HG02571 (cell line): ENCODE results near the gene SMIM7.
"Not testable (repeated sequence)": the region's sequence is repeated elsewhere in the genome, so short reads cannot be mapped to it uniquely, and the experiment has no call there.

Source experiments
- ATAC-seq: cut with Tn5 transposase; IDR thresholded peaks from one replicate; pipeline ENCODE4 v1.9.1; 2021; ENCODE audit warnings: mild to moderate bottlenecking, moderate library complexity; ENCODE audit not compliant: unreplicated experiment

Gene SMIM7

DNA sequence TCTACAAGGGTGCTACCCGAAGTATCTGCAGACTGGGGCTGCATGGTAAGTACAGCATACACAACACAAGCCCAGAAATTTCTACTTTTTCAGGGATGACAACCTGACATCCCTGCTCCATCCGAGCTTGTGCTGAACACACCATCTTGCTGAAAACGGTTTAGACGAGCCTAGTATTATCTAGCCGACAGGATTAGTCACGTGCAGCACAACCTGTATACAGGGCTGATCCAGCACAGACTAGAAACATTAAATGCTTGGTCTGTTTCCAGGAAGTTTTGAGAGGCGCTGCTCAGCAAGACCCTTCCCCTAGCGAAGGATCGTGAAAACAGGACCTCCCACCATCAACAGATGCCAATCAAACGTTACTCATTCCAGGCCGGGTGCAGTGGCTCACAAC, 4.2 kb downstream of the SMIM7 start:
- ATAC-seq: no peak

DNA sequence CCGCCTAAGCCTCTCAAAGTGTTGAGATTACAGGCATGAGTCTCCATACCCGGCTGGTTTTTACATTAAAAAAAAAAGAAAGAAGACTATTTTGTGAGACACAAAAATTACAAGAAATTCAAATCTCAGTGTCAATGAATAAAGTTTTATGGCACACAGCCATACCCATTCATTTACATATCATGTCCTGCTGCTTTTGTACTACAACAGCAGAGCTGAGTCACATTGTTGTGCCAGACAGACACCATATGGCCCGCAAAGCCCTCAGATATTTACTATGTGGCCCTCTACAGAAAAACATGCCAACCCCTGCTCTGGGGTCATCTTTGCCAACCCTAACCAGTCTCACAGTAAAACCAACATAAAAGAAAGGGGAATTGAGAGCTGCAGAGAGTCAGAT, 5.3 kb downstream of the SMIM7 start:
- no peak for ATAC-seq

DNA sequence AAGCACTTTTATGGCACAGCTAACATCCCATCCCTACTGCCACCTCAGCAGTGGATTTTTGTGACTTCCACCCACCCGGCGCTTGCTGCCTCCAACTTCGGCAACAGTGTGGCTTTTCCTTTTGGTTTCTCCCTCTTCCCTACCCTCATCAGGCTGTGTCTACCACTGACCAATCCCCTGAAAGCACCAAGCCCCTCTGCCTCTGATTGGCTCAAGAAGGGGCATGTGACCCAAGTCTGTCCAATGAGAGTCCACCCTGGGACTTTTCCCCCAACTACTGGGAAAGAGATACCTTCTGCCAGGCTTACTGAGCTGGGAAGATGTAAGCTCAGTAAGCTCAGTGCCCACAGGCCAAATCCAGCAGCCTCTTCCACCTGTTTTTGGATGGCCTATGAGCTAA, 5.8 kb downstream of the SMIM7 start:
- no peak for ATAC-seq

DNA sequence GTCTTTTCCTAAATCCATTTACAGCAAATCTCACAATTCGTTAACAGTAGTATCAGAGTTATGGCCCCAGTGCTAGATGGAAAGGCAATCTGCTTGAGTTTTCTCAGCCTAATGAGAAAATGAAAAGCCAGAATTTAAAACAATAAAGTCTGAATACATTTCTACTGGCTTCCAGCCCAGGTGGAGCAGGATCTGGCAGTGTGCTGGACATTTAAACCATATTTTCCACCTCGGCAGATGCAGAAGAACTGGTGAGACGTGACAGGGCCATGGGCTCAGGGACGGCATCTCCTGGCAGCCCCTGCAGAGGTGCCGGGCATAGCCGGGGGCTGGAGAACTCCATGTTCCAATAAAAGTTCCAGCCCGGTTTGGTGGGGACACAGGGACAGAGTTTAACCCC, 7.1 kb downstream of the SMIM7 start:
- ATAC-seq: no peak

DNA sequence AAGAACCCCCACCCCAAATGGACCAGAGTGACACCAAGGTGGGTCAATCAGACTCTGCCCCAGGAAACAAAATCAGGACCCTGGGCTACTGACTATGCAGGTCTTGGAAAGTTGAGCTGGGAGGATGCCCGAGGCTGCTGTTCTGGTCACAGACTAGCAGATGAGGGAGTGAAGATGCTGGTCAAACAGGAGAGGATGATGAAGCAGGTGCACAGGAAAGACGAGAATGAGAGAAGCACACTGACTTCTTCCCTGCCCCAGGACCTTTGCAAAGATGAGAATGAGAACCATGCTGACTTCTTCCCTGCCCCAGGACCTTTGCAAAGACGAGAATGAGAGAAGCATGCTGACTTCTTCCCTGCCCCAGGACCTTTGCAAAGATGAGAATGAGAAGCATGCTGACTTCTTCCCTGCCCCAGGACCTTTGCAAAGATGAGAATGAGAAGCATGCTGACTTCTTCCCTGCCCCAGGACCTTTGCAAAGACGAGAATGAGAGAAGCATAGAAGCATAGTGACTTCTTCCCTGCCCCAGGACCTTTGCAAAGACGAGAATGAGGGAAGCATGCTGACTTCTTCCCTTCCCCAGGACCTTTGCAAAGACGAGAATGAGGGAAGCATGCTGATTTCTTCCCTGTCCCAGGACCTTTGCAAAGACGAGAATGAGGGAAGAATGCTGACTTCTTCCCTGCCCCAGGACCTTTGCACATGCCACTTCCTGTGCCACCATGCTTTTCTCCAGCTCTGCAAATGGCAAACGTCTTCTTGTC, 8.3 kb downstream of the SMIM7 start:
- ATAC-seq: not testable (repeated sequence)

DNA sequence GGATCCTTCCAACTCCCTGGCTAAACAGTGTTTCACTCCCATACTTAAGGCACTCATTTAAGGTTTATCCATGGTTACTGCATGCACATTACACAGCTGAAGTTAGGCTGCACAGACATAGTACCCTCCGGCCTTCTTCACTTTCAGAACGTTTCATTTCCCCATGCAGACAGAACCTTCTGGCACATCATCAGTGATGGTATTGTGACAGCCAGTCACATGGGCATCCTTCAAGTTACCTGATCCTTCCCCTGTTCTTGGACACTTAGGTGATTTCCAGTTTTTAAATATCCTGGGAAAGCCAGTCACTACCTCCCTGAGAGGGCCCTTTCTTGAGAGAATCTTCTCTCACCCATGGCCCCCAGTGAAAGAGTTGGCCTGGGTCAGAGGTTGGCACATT, 9.1 kb downstream of the SMIM7 start:
- no peak for ATAC-seq

DNA sequence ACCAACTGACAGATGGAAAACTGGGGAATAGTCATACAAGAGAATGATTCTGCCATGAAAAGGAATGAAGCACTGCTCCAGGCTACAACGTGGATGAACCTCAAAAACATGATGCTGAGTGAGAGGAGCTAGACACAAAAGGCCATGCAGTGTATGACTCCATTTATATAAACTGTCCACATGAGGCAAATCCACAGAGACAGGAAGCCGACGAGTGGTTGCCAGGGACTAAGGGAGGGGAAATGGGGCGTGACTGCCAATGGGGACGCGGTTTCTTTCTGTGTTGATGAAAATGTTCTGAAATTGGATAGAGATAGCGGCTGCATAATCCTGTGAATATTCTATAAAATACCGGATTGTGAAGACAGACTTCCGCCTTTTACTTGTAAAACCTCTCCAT, 10.2 kb downstream of the SMIM7 start:
- no peak for ATAC-seq

DNA sequence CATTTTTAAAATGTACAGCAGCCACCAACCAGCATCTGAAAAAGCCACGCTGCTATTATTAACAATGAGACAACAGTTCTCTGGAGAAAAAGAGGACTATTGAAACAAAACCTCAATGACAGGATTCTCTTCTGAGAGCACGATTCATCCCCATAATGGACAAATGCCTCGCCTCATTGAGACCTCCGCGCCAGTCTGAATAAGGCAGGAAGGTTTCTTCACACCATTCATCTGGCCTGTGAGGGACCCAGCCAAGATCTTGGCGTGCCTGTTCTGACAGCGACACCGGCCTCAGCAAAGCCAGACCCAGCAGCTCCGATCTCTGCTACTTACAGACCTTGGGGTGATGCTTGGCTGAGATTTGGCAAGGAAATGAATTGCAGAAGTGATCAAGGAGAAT, 14.8 kb downstream of the SMIM7 start:
- no peak for ATAC-seq

DNA sequence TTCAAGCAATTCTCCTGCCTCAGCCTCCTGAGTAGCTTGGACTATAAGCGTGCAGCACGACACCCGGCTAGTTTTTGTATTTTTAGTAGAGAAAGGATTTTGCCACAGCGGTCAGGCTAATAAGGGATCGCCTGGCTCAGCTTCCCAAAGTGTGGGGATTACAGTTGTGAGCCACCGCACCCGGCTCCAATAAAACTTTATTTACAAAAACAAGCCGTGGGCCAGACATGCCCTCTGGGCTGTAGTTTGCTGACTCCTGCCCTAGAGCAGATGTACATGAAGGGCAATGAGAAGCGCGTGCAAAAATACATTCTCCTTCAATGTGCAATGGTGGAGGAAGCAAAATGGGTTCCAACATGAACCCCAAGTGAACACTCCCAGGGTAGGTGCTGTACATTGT, 18.2 kb downstream of the SMIM7 start:
- no peak for ATAC-seq

DNA sequence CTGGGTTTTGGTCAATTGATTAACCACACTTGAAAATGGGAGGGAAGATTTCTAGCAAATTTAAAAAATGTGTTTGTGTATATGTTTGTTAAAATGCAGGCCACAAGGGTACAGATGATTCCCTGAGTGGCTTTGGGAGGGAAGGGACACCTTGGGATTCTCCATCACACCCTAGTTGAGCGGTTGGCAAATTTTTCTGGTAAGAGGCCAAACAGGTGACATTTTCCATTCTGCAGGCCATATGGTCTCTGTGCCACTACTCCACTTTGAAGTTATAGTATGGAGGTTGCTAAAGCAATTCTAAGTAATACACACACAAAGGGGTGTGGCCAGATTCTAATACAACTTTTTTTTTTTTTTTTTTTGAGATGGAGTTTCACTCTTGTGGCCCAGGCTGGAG, 19.0 kb downstream of the SMIM7 start:
- ATAC-seq: no peak

DNA sequence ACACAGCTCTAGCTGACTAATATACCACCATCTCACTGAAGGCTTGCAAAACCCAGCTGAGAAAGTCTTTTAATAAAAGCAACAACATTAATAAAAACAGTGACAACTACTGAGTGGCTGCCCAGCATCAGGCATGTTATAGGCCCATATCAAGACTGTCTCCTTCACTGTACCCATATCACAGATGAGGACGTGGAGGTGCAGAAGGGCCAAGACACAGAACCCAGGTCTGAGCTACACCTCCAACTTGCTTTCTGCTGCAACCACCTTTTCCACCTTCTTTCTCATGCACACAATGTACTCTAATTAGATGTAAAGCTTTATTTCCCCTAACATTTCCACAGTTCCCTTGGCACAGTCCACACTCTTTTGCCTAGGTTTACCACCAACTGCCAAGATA, 21.3 kb downstream of the SMIM7 start:
- ATAC-seq: no peak

DNA sequence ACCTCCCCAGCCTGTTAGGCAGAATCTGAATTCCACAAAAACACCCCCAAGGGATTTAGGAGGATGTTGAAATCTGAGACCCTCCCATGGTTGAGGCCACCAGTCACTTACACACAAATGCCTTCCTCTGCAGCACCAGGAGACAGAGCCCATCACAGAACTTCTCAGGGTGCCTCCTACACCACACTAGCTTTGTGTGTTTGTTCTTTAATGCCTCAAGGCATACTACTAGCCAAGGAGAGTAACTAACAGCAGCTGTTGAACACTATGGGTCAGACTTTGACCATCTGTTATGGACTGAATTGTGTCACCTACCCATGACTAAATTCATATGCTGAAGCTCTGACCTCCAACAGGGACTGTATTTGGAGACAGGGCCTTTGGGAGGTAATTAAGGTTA, 22.4 kb downstream of the SMIM7 start:
- ATAC-seq: no peak

DNA sequence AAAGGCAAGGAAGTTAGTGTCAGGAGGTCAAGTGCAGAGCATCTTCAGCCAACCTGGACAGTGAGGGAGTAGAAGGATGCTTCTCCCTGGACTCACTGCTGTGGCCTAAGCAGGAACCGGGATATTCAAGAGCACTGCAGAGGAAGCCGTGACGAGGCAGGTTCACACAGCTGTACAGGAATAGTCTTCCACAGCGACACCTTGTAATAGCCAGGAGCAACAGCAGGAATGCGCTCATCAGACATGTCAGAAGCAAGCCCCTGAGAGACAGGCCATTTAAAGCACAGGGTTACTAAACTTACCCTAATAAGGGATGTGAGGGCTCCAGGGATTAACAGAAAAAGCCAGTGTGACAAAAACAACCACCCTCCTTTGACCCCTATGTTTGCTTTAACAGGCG, 28.5 kb downstream of the SMIM7 start:
- ATAC-seq: no peak

DNA sequence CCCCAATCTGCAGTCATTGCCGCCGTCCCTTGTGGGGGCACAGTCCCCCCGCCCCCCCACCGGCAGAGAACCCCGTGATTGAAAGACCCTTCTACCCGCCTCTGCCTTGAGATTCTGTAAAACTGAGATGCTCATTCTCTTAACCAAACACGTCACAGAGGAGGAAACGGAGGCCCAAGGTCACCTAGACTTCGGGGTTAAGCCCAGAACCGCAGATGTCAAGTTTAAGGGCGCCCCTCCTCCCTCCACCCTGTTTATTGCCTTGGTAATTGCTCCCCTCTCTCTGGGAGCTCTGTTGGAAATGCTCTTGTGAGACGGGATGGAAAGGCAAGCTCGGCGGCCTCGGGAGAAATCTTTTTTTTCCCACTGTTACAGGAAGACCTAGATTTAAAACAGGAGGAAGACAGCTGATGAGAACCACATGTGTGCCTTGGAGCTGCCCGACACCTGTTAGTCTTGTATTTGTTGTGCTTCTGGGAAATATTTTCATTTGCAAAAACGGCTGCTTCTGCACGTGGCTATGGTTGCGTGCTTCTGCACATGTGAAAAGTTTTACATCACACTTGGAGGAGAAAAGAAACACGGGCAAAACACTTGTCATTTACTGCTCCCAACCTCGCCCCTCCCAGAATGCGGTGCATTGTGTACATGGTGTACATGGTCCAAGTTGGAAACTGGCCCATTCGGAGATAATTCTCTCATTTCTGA, 30.8 kb downstream of the SMIM7 start:
- ATAC-seq: no peak

DNA sequence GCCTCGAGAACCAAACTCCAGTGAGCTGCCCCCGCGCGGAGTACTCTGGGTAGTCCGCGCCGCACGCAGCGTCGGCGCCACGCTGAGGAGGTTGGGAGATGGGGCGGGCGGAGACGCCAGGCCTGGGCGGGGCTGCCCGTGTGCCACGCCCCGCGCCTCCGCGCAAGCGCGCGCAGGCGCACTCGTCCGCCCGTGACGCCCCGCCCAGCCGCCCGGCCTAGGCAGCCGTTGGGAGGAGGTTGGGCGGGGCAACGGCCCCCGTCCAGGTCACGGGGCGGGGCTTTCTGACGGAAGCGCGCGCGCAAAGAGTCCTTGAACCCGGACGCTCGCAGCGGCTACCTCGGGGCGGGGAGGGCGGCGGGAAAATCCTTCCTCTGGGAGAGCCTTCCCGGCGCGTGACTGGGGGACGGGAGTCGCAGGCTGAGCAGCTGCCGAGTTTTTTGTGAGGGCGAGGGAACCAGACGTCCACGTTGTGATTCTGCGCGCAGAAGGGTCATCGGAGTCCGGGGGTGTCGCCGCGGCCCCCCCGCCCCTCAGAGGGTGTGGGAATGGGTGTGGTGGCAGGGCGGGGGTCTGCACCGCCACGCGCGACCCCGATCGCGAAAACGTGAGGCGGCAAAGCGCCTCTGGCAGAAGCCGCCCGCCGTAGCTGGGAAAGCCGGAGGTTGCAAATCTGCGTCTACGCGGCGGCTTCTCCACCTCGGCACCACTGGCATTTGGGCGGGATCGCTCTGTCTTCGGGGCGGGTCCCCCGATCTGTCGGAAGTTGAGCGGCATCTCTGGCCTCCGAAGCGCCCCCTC, 31.6 kb downstream of the SMIM7 start, which contains the start of gene MED26:
MED26 (minus strand) TSS at position 22 of the 801 bp plus-strand sequence. CDS start 261 bp downstream, outside the sequence.
- peak; percentile 79 for ATAC-seq

DNA sequence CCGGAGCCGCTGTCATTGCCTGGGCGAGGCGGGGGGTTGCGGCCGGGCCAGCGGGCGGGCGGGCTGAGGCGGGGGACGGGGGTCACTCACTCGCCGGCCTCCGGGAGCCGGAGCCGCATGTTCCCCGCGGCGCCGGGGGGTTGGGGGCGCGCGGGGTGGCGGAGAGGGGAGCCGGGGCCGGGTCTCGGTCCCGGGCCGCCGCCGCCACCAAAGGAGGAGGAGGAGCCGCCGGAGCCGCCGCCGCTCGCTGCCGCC, 32.1 kb downstream of the SMIM7 start:
- no peak for ATAC-seq

DNA sequence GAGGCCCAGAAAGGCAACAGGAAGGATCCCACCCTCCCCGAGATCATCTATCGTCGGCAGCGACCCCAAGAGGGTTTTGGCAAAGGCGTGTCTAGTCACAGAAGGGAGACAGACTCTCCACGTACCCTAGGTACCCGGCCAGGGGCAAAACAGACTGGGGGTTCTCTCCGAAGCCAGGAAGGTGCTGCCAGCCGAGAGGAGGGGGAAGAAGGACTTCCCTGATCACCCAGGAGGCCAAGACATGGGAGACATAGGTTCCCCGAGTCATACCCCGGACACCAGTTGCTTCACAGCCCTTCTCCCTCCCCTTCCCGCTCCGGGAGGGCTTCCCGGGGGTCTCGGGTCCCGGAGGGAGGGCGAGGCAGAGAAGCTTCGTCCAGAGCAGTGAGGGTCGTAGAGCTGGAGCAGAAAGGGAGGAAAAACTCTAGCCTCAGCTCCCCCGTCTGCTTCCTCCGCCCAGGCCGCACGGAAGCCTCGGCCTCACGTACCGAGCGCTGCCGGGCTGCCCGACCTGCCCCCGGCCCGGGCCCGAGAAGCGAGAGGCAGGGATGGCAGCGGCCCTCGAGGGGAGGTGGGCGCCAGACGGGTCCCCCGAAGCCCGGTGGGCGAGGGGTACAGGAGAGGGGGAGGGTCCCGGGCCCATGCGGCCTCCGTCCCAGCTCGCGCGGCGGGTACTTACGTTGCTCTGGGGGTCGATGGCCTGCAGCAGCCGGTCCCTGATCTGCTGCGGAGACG, 32.6 kb downstream of the SMIM7 start:
- peak; percentile 3 for ATAC-seq

DNA sequence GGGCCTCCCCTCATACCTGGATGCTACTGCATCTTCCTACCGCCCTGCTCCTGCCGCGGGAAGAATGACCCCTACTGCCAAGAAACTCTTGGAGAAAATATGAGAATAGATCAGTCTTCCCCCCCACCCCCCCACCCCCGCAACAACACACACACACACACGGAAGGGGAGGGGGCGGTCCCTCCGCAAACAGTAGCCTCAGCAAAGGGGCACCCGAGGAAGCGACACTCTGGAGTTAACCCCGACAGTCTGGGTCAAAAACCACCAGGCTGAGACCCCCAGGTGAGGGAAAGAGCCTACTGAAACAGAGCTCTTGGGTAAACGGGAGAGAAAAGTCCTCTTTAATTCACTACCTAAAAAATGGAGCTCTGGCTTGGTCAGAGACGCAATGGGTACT, 33.1 kb downstream of the SMIM7 start:
- no peak for ATAC-seq

DNA sequence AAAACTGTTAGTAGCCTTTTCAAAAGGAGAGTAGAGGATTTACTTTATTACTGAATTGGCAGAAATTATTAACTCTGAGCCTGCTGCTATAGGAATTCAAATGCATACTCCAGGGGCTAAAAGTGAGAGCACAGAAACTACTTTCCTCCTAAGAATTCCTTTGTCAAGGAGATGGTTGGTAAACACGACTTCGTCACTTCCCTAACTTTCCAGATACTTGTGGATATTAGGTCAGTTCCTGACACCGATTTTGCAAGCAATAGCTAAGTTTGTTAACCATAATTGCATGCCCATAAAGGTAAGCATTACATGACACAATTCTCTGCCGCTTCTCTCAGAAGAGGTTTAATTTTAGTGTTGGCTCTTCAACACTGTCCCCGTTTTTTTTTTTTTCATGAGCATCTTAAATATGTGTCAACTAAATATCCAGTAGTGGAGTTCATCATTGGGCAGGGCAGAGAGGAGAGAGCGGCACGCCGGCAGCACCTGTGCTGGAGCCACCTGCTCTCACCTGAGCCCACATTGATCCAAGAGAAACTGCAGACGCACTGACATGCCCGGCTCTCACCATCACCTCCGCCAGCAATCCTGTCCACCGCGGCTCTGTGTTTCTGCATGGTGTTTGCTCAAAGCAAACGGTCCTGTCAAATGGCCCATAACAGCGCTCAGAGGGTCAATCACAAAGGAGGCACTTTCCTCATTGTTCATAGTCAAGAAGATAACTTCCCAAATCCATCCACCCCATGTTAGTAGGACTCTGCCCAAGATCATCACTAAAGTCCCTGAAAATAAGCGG, 34.6 kb downstream of the SMIM7 start:
- ATAC-seq: no peak

DNA sequence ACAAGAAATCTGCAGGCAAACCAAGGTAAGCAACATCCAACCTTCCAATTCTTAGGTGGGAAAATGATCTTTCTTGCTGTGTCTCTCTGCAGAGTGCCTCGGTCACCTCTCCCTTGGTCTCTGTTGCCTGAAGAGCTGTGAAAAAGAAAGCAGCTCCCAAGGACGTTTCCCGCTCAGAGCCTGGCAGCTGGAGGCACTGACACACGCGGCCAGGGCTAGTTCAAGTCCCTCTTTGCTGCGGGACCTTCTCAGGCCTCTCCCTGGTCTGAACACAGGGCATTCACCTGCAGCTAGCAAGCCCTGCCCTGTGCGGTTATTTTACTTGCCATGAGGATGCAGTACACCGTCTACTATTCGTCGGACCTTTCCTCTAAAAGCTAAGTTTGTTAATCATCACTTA, 35.7 kb downstream of the SMIM7 start:
- ATAC-seq: no peak

DNA sequence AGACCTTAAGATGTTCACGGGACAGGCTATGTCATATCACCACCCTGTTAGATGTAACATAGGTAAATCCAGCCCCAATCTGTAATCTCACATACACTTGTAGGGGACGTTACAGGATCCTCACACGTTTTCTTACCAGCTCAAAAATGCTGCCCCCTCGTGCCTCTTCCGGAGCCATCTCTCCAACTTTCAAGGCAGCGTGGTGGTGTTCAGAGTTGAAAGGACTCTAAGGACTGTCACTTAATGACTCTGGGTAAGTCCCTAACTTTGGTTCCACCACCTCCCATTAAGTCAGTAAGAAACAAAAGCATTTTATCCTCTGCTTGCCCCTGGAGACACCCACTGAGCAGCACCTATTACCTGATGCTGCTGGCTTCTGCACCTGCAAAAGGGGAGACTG, 36.4 kb downstream of the SMIM7 start:
- ATAC-seq: no peak
